HepG2 (cell line): Measurements from ENCODE around the gene CNKSR3. TPM values are rescaled to one million over a fixed set of nuclear protein-coding genes. Genes with fewer than 3 reads are reported as not detected.

Experiments
- ARID4A ChIP-seq: sonication (generic); formaldehyde crosslinking; IDR thresholded peaks from 2 replicates; pipeline ENCODE4 v1.5.0; 2020; ENCODE audit warnings: mild to moderate bottlenecking, missing genetic modification reagents, borderline replicate concordance
- KDM6A ChIP-seq: IDR thresholded peaks from 2 replicates; pipeline ENCODE4 v1.6.1; 2016; ENCODE audit warnings: low read depth
- MIER3 ChIP-seq: IDR thresholded peaks from 2 replicates; pipeline ENCODE4 v1.6.1; 2016; ENCODE audit warnings: missing compliant biosample characterization, borderline replicate concordance
- MTF2 ChIP-seq: sonication (generic); formaldehyde crosslinking; IDR thresholded peaks from 2 replicates; pipeline ENCODE4 v1.5.0; 2020; ENCODE audit warnings: missing genetic modification reagents, borderline replicate concordance
- NFIC ChIP-seq: IDR thresholded peaks from 2 replicates; pipeline ENCODE4 v1.6.1; 2012; ENCODE audit warnings: mild to moderate bottlenecking, low read length, inconsistent platforms
- RFX3 ChIP-seq: IDR thresholded peaks from 2 replicates; pipeline ENCODE4 v1.6.1; 2016; ENCODE audit warnings: missing biosample characterization, missing genetic modification reagents
- SMC3 ChIP-seq: IDR thresholded peaks from 2 replicates; pipeline ENCODE4 v1.6.1; 2011; ENCODE audit warnings: low read length, improper control_type of control experiment
- SRSF4 ChIP-seq: fragments of 200-400 bp; formaldehyde crosslinking; IDR thresholded peaks from one replicate; pipeline ENCODE4 v1.6.1; 2018; ENCODE audit warnings: mild to moderate bottlenecking, low read depth, low read length, moderate library complexity; ENCODE audit not compliant: poor library complexity, severe bottlenecking
- TP53 ChIP-seq: sonication (generic); formaldehyde crosslinking; conservative IDR thresholded peaks from 2 replicates; pipeline ENCODE4 v1.4.0; 2020; ENCODE audit warnings: missing genetic modification reagents
- TRIM22 ChIP-seq: fragments of 450-650 bp; IDR thresholded peaks from 2 replicates; pipeline ENCODE4 v1.6.1; 2017
- ZFP91 ChIP-seq: sonication (generic); formaldehyde crosslinking; IDR thresholded peaks from 2 replicates; pipeline ENCODE4 v1.9.0; 2022; ENCODE audit warnings: missing genetic modification reagents, mild to moderate bottlenecking, borderline replicate concordance
- ZIK1 ChIP-seq: sonication (generic); formaldehyde crosslinking; IDR thresholded peaks from 2 replicates; pipeline ENCODE4 v1.5.0; 2020; ENCODE audit warnings: mild to moderate bottlenecking, low read depth, missing genetic modification reagents, borderline replicate concordance
- ZNF264 ChIP-seq: sonication (generic); formaldehyde crosslinking; IDR thresholded peaks from 2 replicates; pipeline ENCODE4 v1.4.0; 2020; ENCODE audit warnings: missing genetic modification reagents
- ZNF44 ChIP-seq: sonication (generic); formaldehyde crosslinking; IDR thresholded peaks from 2 replicates; pipeline ENCODE4 v1.5.1; 2020; ENCODE audit warnings: mild to moderate bottlenecking, missing genetic modification reagents
- ZNF503 ChIP-seq: sonication (generic); formaldehyde crosslinking; IDR thresholded peaks from 2 replicates; pipeline ENCODE4 v1.4.0; 2020; ENCODE audit warnings: missing genetic modification reagents
- ZNF724P ChIP-seq: sonication (generic); formaldehyde crosslinking; IDR thresholded peaks from 2 replicates; pipeline ENCODE4 v1.8.0; 2022; ENCODE audit warnings: missing genetic modification reagents, borderline replicate concordance
- ZNF746 ChIP-seq: sonication (generic); formaldehyde crosslinking; IDR thresholded peaks from 2 replicates; pipeline ENCODE4 v1.8.0; 2022; ENCODE audit warnings: mild to moderate bottlenecking, missing genetic modification reagents
- ZNF780A ChIP-seq: sonication (generic); formaldehyde crosslinking; IDR thresholded peaks from 2 replicates; pipeline ENCODE4 v1.8.0; 2022; ENCODE audit warnings: mild to moderate bottlenecking, missing genetic modification reagents, moderate library complexity
- polyA plus RNA-seq, 8 experiments: library from polyadenylated mRNA; depleted of rRNA in 3 of 8; stranded (reverse) in 7 of 8; unstranded in 1 of 8; fragments of >200 nt; fragmentation: Illumina TruSeq in 4 of 8; extraction: Trizol in 4 of 8; gene quantifications; 2 replicates each; pipeline versions ENCODE4 v1.2.1 to v1.2.3, GENCODE V29; 2011 to 2016; ENCODE audit warnings: low read depth in 4 of 8, missing spikeins in 1 of 8, mixed read lengths in 1 of 8; ENCODE audit not compliant: insufficient read depth in 1 of 8
- total RNA-seq, 5 experiments: library from RNA; depleted of rRNA; stranded (reverse); fragments of >200 nt; fragmentation: Illumina TruSeq; extraction: Trizol; gene quantifications; 2 replicates each; pipeline ENCODE4 v1.2.3, GENCODE V29; 2016; ENCODE audit warnings: low read depth in 1 of 5

The CNKSR3 gene
- total and polyA plus RNA-seq, 2 of the 13 experiments (the other 11 are each of a cell fraction or from before 2014, with no cell fraction given) = 9.2 to 38.6 TPM

GRCh38 chr6:154537511-154538325 lies 27.2 kb upstream of the CNKSR3 start (continued):
- TF ChIP-seq TRIM22 (no peak), ARID4A (CRISPR knock-in tag) (0 out of 2 replicates have a peak, but pooled peaks have one; percentile 13), SMC3 (no peak), RFX3 (CRISPR knock-in tag) (no peak), NFIC (no peak), SRSF4 (no peak), ZNF44 (CRISPR knock-in tag) (no peak), TP53 (0 out of 2 replicates have a peak, but pooled peaks have one; percentile 36), ZNF264 (CRISPR knock-in tag) (0 out of 2 replicates have a peak, but pooled peaks have one; percentile 39), MIER3 (CRISPR knock-in tag) (0 out of 2 replicates have a peak, but pooled peaks have one; percentile 21), ZIK1 (CRISPR knock-in tag) (no peak), ZFP91 (CRISPR knock-in tag) (no peak), ZNF746 (CRISPR knock-in tag) (no peak), ZNF780A (CRISPR knock-in tag) (no peak), ZNF503 (CRISPR knock-in tag) (0 out of 2 replicates have a peak, but pooled peaks have one; percentile 20), KDM6A (no peak), MTF2 (CRISPR knock-in tag) (no peak), ZNF724P (CRISPR knock-in tag) (no peak)
